PC-3 (cell line): ENCODE data around the gene TP53I11. TPM values are rescaled to one million over a fixed set of nuclear protein-coding genes. Genes with fewer than 3 reads are reported as not detected.

Experiments
- ATAC-seq: fragments of 200-7000 bp; cut with Tn5 transposase; 2 replicates; pipeline ENCODE4 v1.9.1; 2020; ENCODE audit warnings: mild to moderate bottlenecking, moderate library complexity
- BruUV-seq: library from RNA; stranded (reverse); fragments of 400-500 nt; replicated peaks from 2 replicates; lab custom pipeline; 2021; lab: Mats Ljungman, UMichigan
- CTCF ChIA-PET: fragments of 300-600 bp; sonication (Branson Sonifier 250); formaldehyde crosslinking; loops from one replicate; lab custom pipeline; 2022; ENCODE audit warnings: antibody characterized with exemption; lab: Charles Lee
- POLR2A ChIA-PET: fragments of 300-600 bp; sonication (Branson Sonifier 250); formaldehyde crosslinking; loops from one replicate; lab custom pipeline; 2022; ENCODE audit warnings: antibody characterized with exemption; ENCODE audit not compliant: unreplicated experiment; lab: Charles Lee
- DNase-seq: peaks from one replicate; pipeline ENCODE4 v3.0.0-alpha.2; 2015
- H2AFZ ChIP-seq: fragments of 300-600 bp; sonication (generic); 2 replicates; pipeline ENCODE4 v1.6.0; 2016; ENCODE audit warnings: antibody characterized with exemption, low read length
- H3F3A ChIP-seq: fragments of 300-600 bp; sonication (generic); one replicate; pipeline ENCODE4 v1.6.0; 2017; ENCODE audit warnings: antibody characterized with exemption, low read length, control low read depth, mild to moderate bottlenecking; ENCODE audit not compliant: unreplicated experiment
- H3K27ac ChIP-seq: fragments of 300-600 bp; sonication (generic); 2 replicates; pipeline ENCODE4 v1.5.1; 2016; ENCODE audit warnings: mild to moderate bottlenecking, low read length
- H3K27me3 ChIP-seq: fragments of 300-600 bp; sonication (generic); 2 replicates; pipeline ENCODE4 v1.6.1; 2016; ENCODE audit warnings: low read length, mixed read lengths
- H3K36me3 ChIP-seq: fragments of 300-600 bp; sonication (generic); 2 replicates; pipeline ENCODE4 v1.6.1; 2016; ENCODE audit warnings: low read depth, mixed run types, low read length, mixed read lengths
- H3K4me1 ChIP-seq: fragments of 300-600 bp; sonication (generic); 2 replicates; pipeline ENCODE4 v1.5.1; 2016; ENCODE audit warnings: low read length; ENCODE audit not compliant: insufficient read depth
- H3K4me2 ChIP-seq: fragments of 300-600 bp; sonication (generic); 2 replicates; pipeline ENCODE4 v1.6.0; 2016; ENCODE audit warnings: low read length
- H3K4me3 ChIP-seq: fragments of 300-600 bp; sonication (generic); 2 replicates; pipeline ENCODE4 v1.5.1; 2016; ENCODE audit warnings: mild to moderate bottlenecking, low read length, mixed read lengths
- H3K79me2 ChIP-seq: fragments of 300-600 bp; sonication (generic); 2 replicates; pipeline ENCODE4 v1.6.1; 2017; ENCODE audit warnings: low read length, mixed read lengths
- H3K9ac ChIP-seq: fragments of 300-600 bp; sonication (generic); 2 replicates; pipeline ENCODE4 v1.6.0; 2016; ENCODE audit warnings: mild to moderate bottlenecking, low read length
- H3K9me2 ChIP-seq: fragments of 300-600 bp; sonication (generic); replicated peaks from 2 replicates; pipeline ENCODE4 v1.6.1; 2016; ENCODE audit warnings: mixed run types, low read length, mixed read lengths
- H3K9me3 ChIP-seq: fragments of 300-600 bp; sonication (generic); 2 replicates; pipeline ENCODE4 v1.6.1; 2016; ENCODE audit warnings: low read length, mixed read lengths
- H4K20me1 ChIP-seq: fragments of 300-600 bp; sonication (generic); 2 replicates; pipeline ENCODE4 v1.6.1; 2016; ENCODE audit warnings: low read length, mixed read lengths
- CTCF ChIP-seq: fragments of 300-600 bp; sonication (generic); conservative IDR thresholded peaks from 2 replicates; pipeline ENCODE4 v1.5.1; 2017; ENCODE audit warnings: antibody characterized with exemption, low read depth, mild to moderate bottlenecking, low read length
- EZH2 ChIP-seq: fragments of 300-600 bp; sonication (generic); IDR thresholded peaks from one replicate; pipeline ENCODE4 v1.6.1; 2017; ENCODE audit warnings: antibody characterized with exemption, mild to moderate bottlenecking, low read length; ENCODE audit not compliant: unreplicated experiment
- EZH2phosphoT487 ChIP-seq: fragments of 300-600 bp; sonication (generic); IDR thresholded peaks from 2 replicates; pipeline ENCODE4 v1.6.1; 2018; ENCODE audit warnings: mild to moderate bottlenecking, antibody characterized with exemption, low read length, borderline replicate concordance
- intact Hi-C: fragments of 100-400 bp; cut with micrococcal nuclease; formaldehyde crosslinking; loops from 2 replicates; pipeline ENCODE4 v1.9.0; 2023
- total RNA-seq: library from RNA; depleted of rRNA; stranded (reverse); fragments of >200 nt; gene quantifications from 2 replicates; pipeline ENCODE4 v1.2.3, GENCODE V29; 2014

TP53I11 gene
- total RNA-seq, 1 experiment from 2014 or later = 30.8 TPM

- no peaks in the 10 kb centered on the region for H3F3A ChIP-seq
- H3K36me3 ChIP-seq = no peaks in the 10 kb centered on the region
- H3K4me1 ChIP-seq = no peaks in the 10 kb centered on the region
- no peaks in the 10 kb centered on the region for H3K9me2 ChIP-seq
- CTCF ChIA-PET = no interaction called here
- H3K4me3 ChIP-seq = no peak overlapping the region
- no peak overlapping the region for H3K9ac ChIP-seq
- no peak overlapping the region for H3K27ac ChIP-seq
- no peak for TF ChIP-seq EZH2phosphoT487
- TF ChIP-seq EZH2 = no peak
- TF ChIP-seq CTCF = no peak
- no peaks in the 10 kb centered on the region for H4K20me1 ChIP-seq
- POLR2A ChIA-PET = no interaction called here
- no peaks in the 10 kb centered on the region for H3K9me3 ChIP-seq
- no peaks in the 10 kb centered on the region for H3K27me3 ChIP-seq
- intact Hi-C loops = no loop called here
- ATAC-seq (no peak), DNase-seq (no peak)
- no peaks in the 10 kb centered on the region for H3K79me2 ChIP-seq
- H3K4me2 ChIP-seq = no peak overlapping the region
- BruUV-seq = no TSS peak
- no peak overlapping the region for H2AFZ ChIP-seq
Observed at GRCh38 chr11:44967930-44968496, 17.3 kb upstream of the TP53I11 start.

- Histone ChIP-seq H3K4me3 (no peak overlapping the region), H2AFZ (no peak overlapping the region), H3K9me2 (no peaks in the 10 kb centered on the region), H3K27ac (no peak overlapping the region), H3K9ac (no peak overlapping the region), H3K79me2 (no peaks in the 10 kb centered on the region), H4K20me1 (no peaks in the 10 kb centered on the region), H3K4me2 (no peak overlapping the region), H3F3A (no peaks in the 10 kb centered on the region), H3K4me1 (no peaks in the 10 kb centered on the region), H3K9me3 (no peaks in the 10 kb centered on the region), H3K36me3 (no peaks in the 10 kb centered on the region), H3K27me3 (no peaks in the 10 kb centered on the region)
- ATAC-seq (no peak), DNase-seq (no peak)
- TF ChIP-seq CTCF = no peak
- TF ChIP-seq EZH2phosphoT487 = no peak
- TF ChIP-seq EZH2 = no peak
- BruUV-seq = no TSS peak
- ChIA-PET POLR2A (no interaction called here), CTCF (no interaction called here)
- intact Hi-C loops = no loop called here
Observed at GRCh38 chr11:44966694-44967093, 16.0 kb upstream of the TP53I11 start.

GRCh38 chr11:44964526-44965209, 14.0 kb upstream of the TP53I11 start:
- Histone ChIP-seq H3K4me1 (no peaks in the 10 kb centered on the region), H3K79me2 (no peaks in the 10 kb centered on the region), H3K27me3 (no peaks in the 10 kb centered on the region), H3K4me3 (no peak overlapping the region), H3F3A (no peaks in the 10 kb centered on the region), H2AFZ (no peak overlapping the region), H3K9me2 (no peaks in the 10 kb centered on the region), H3K4me2 (no peak overlapping the region), H3K9ac (no peak overlapping the region), H4K20me1 (no peaks in the 10 kb centered on the region), H3K27ac (no peak overlapping the region), H3K9me3 (no peaks in the 10 kb centered on the region), H3K36me3 (no peaks in the 10 kb centered on the region)
- ATAC-seq = no peak
- no peak for DNase-seq
- no TSS peak for BruUV-seq
- ChIA-PET CTCF (no interaction called here), POLR2A (no interaction called here)
- TF ChIP-seq CTCF (no peak), EZH2 (no peak), EZH2phosphoT487 (no peak)
- intact Hi-C loops = no loop called here
